H1 (cell line): Measurements from ENCODE around the gene ZNRF2. TPM values are rescaled to one million over a fixed set of nuclear protein-coding genes. Genes with fewer than 3 reads are reported as not detected.

Source experiments
- CTCF ChIA-PET: fragments of 300-600 bp; sonication (Branson Sonifier 250); formaldehyde crosslinking; loops from one replicate; lab custom pipeline; 2021; ENCODE audit not compliant: partially characterized antibody; lab: Charles Lee
- POLR2A ChIA-PET: fragments of 300-600 bp; sonication (Branson Sonifier 250); formaldehyde crosslinking; loops from one replicate; lab custom pipeline; 2021; ENCODE audit warnings: inconsistent platforms; ENCODE audit not compliant: partially characterized antibody; lab: Charles Lee
- DNase-seq, 2 experiments: peaks; one replicate each; pipeline versions ENCODE4 v3.0.0 to v3.0.0-alpha.2; 2010 to 2022; ENCODE audit warnings: low spot score in 2 of 2, low read depth in 1 of 2, mixed read lengths in 1 of 2
- FAIRE-seq: peaks from 2 replicates; lab custom pipeline; 2011; peaks lifted over from hg19 to GRCh38; lab: Jason Lieb, UNC
- H2AFZ ChIP-seq: 2 replicates; pipeline ENCODE4 v1.8.1; 2012; ENCODE audit warnings: low read length, inconsistent platforms
- H2AK5ac ChIP-seq: 2 replicates; pipeline ENCODE4 v1.6.1; 2013; ENCODE audit warnings: low read depth, low read length
- H2BK120ac ChIP-seq: replicated peaks from 2 replicates; pipeline ENCODE3; 2013; ENCODE audit warnings: low read depth, low read length, inconsistent platforms
- H2BK12ac ChIP-seq: 2 replicates; pipeline ENCODE4 v1.6.1; 2013; ENCODE audit warnings: low read depth, low read length
- H2BK15ac ChIP-seq: 2 replicates; pipeline ENCODE4 v1.6.1; 2013; ENCODE audit warnings: low read length
- H2BK20ac ChIP-seq: 2 replicates; pipeline ENCODE4 v1.6.1; 2013; ENCODE audit warnings: low read length
- H2BK5ac ChIP-seq: 2 replicates; pipeline ENCODE4 v1.6.1; 2013; ENCODE audit warnings: low read depth, low read length
- H3K14ac ChIP-seq: 2 replicates; pipeline ENCODE4 v1.6.1; 2013; ENCODE audit warnings: inconsistent platforms; ENCODE audit not compliant: insufficient read length
- H3K18ac ChIP-seq: 2 replicates; pipeline ENCODE4 v1.6.1; 2013; ENCODE audit warnings: low read length; ENCODE audit errors: extremely low read depth
- H3K23ac ChIP-seq: 2 replicates; pipeline ENCODE4 v1.6.1; 2013; ENCODE audit warnings: inconsistent platforms; ENCODE audit not compliant: insufficient read length
- H3K23me2 ChIP-seq: 2 replicates; pipeline ENCODE4 v1.6.1; 2013; ENCODE audit warnings: low read depth, low read length
- H3K27ac ChIP-seq: 2 replicates; pipeline ENCODE4 v1.6.1; 2011; ENCODE audit warnings: low read depth, low read length, inconsistent platforms
- H3K27me3 ChIP-seq, 4 experiments: replicated peaks in 1 of 4; 1 replicate in 1 of 4; 2 replicates in 3 of 4; pipeline versions ENCODE4 v1.6.1 to v1.8.1; 2011 to 2013; ENCODE audit warnings: low read length in 3 of 4, mild to moderate bottlenecking in 3 of 4, inconsistent platforms in 2 of 4, mixed read lengths in 2 of 4, moderate library complexity in 1 of 4; ENCODE audit not compliant: control insufficient read depth in 3 of 4, insufficient read depth in 3 of 4; ENCODE audit errors: extremely low read depth in 1 of 4
- H3K36me3 ChIP-seq, 4 experiments: 2 replicates each; pipeline versions ENCODE4 v1.6.1 to v1.8.1; 2011 to 2013; ENCODE audit warnings: mild to moderate bottlenecking in 4 of 4, low read length in 3 of 4, moderate library complexity in 2 of 4, control low read depth in 1 of 4, inconsistent platforms in 1 of 4; ENCODE audit not compliant: insufficient read depth in 4 of 4, control insufficient read depth in 2 of 4
- H3K4ac ChIP-seq: replicated peaks from 2 replicates; pipeline ENCODE3; 2013; ENCODE audit warnings: low read length, low read depth, mixed read lengths, inconsistent platforms; ENCODE audit not compliant: insufficient read length
- H3K4me1 ChIP-seq, 4 experiments: replicated peaks in 1 of 4; 1 replicate in 1 of 4; 2 replicates in 3 of 4; pipeline versions ENCODE4 v1.6.1 to v1.8.1; 2011 to 2013; ENCODE audit warnings: low read length in 3 of 4, inconsistent platforms in 2 of 4, mixed read lengths in 1 of 4; ENCODE audit not compliant: insufficient read depth in 4 of 4, control insufficient read depth in 3 of 4
- H3K4me2 ChIP-seq, 2 experiments: 2 replicates each; pipeline versions ENCODE4 v1.6.1 to v1.8.1; 2011 to 2013; ENCODE audit warnings: low read depth in 2 of 2, low read length in 2 of 2, control low read depth in 1 of 2, inconsistent platforms in 1 of 2, mild to moderate bottlenecking in 1 of 2; ENCODE audit not compliant: insufficient read depth in 1 of 2
- H3K4me3 ChIP-seq, 4 experiments: fragments of 200-600, 300-600 bp in 1 of 4; sonication (generic), shearing (Covaris generic), sonication (Bioruptor Twin) in 1 of 4; 2 replicates each; pipeline versions ENCODE4 v1.5.1 to v1.8.1; 2011 to 2016; ENCODE audit warnings: low read length in 4 of 4, low read depth in 3 of 4, control low read depth in 2 of 4, inconsistent platforms in 2 of 4, mild to moderate bottlenecking in 2 of 4, mixed read lengths in 1 of 4, moderate library complexity in 1 of 4; ENCODE audit not compliant: insufficient read depth in 2 of 4; ENCODE audit errors: extremely low read depth in 1 of 4
- H3K56ac ChIP-seq: replicated peaks from 2 replicates; pipeline ENCODE3; 2013; ENCODE audit warnings: low read depth, mild to moderate bottlenecking, mixed read lengths, low read length, inconsistent platforms; ENCODE audit not compliant: insufficient read length
- H3K79me1 ChIP-seq: 2 replicates; pipeline ENCODE4 v1.6.1; 2013; ENCODE audit warnings: low read depth, low read length, control low read depth
- H3K79me2 ChIP-seq, 2 experiments: 2 replicates each; pipeline versions ENCODE4 v1.6.1 to v1.8.1; 2012 to 2013; ENCODE audit warnings: low read length in 2 of 2, mild to moderate bottlenecking in 2 of 2, inconsistent platforms in 1 of 2; ENCODE audit not compliant: insufficient read depth in 2 of 2, control insufficient read depth in 1 of 2
- H3K9ac ChIP-seq, 4 experiments: replicated peaks in 1 of 4; 1 replicate in 1 of 4; 2 replicates in 3 of 4; pipeline versions ENCODE4 v1.6.1 to v1.8.1; 2011 to 2013; ENCODE audit warnings: low read depth in 3 of 4, low read length in 3 of 4, control low read depth in 2 of 4, mild to moderate bottlenecking in 2 of 4, moderate library complexity in 2 of 4, inconsistent platforms in 1 of 4; ENCODE audit errors: extremely low read depth in 1 of 4
- H3K9me3 ChIP-seq, 2 experiments: 2 replicates each; pipeline versions ENCODE4 v1.6.1 to v1.8.1; 2012 to 2013; ENCODE audit warnings: mild to moderate bottlenecking in 2 of 2, moderate library complexity in 2 of 2, control low read depth in 1 of 2, inconsistent platforms in 1 of 2, low read depth in 1 of 2, low read length in 1 of 2, mixed read lengths in 1 of 2; ENCODE audit not compliant: insufficient read depth in 2 of 2
- H4K20me1 ChIP-seq, 2 experiments: replicated peaks in 1 of 2; 2 replicates each; pipeline versions ENCODE3 to v1.8.1; 2011 to 2013; ENCODE audit warnings: inconsistent platforms in 2 of 2, low read length in 2 of 2, mild to moderate bottlenecking in 1 of 2; ENCODE audit not compliant: insufficient read depth in 2 of 2, control insufficient read depth in 1 of 2
- H4K5ac ChIP-seq: 2 replicates; pipeline ENCODE4 v1.6.1; 2013; ENCODE audit warnings: low read length, low read depth, mixed read lengths, inconsistent platforms; ENCODE audit not compliant: insufficient read length
- H4K8ac ChIP-seq: 2 replicates; pipeline ENCODE4 v1.8.0; 2013; ENCODE audit warnings: mild to moderate bottlenecking, moderate library complexity, low read length, inconsistent platforms; ENCODE audit not compliant: insufficient read depth; ENCODE audit errors: extremely low read depth
- H4K91ac ChIP-seq: replicated peaks from 2 replicates; pipeline ENCODE3; 2013; ENCODE audit warnings: low read length, mixed read lengths, inconsistent platforms; ENCODE audit not compliant: insufficient read length
- ASH2L ChIP-seq: fragments of 200-600, 300-600 bp; sonication (generic); IDR thresholded peaks from one replicate; pipeline ENCODE4 v1.7.1; 2017; ENCODE audit warnings: low read length
- BCL11A ChIP-seq, 2 experiments: IDR thresholded peaks; one replicate each; pipeline ENCODE4 v1.6.1; 2011; ENCODE audit warnings: low read depth in 2 of 2, low read length in 2 of 2, mild to moderate bottlenecking in 2 of 2
- CREB1 ChIP-seq: IDR thresholded peaks from 2 replicates; pipeline ENCODE4 v1.6.1; 2012; ENCODE audit warnings: inconsistent platforms
- EP300 ChIP-seq, 2 experiments: IDR thresholded peaks; 1 replicate in 1 of 2; 2 replicates in 1 of 2; pipeline ENCODE4 v1.6.1; 2011 to 2012; ENCODE audit warnings: low read depth in 2 of 2, low read length in 2 of 2, mild to moderate bottlenecking in 2 of 2, borderline replicate concordance in 1 of 2, inconsistent platforms in 1 of 2, moderate library complexity in 1 of 2
- KDM5A ChIP-seq: fragments of 200-600 bp; IDR thresholded peaks from 2 replicates; pipeline ENCODE4 v1.7.1; 2012; ENCODE audit warnings: mild to moderate bottlenecking, low read length, inconsistent platforms, mixed read lengths
- MAFK ChIP-seq: IDR thresholded peaks from 2 replicates; pipeline ENCODE4 v1.6.1; 2012; ENCODE audit warnings: low read depth, mild to moderate bottlenecking, improper control_type of control experiment, low read length
- RBBP5 ChIP-seq: IDR thresholded peaks from 2 replicates; pipeline ENCODE4 v1.7.1; 2012; ENCODE audit warnings: low read depth, mild to moderate bottlenecking, inconsistent platforms, low read length, moderate library complexity, borderline replicate concordance
- RNF2 ChIP-seq: fragments of 200-900, 300-1000 bp; sonication (generic); IDR thresholded peaks from 2 replicates; pipeline ENCODE4 v1.7.1; 2016; ENCODE audit warnings: borderline replicate concordance, low read depth, mild to moderate bottlenecking, antibody characterized with exemption, low read length; ENCODE audit not compliant: poor library complexity, severe bottlenecking; ENCODE audit errors: missing control alignments
- SIRT6 ChIP-seq: IDR thresholded peaks from one replicate; pipeline ENCODE4 v1.7.1; 2012; ENCODE audit warnings: low read length, inconsistent platforms
- SP1 ChIP-seq: IDR thresholded peaks from 2 replicates; pipeline ENCODE4 v1.6.1; 2011; ENCODE audit warnings: low read depth, low read length
- SUZ12 ChIP-seq: fragments of 200-600 bp; sonication (generic); IDR thresholded peaks from 2 replicates; pipeline ENCODE4 v1.6.1; 2012; ENCODE audit warnings: mild to moderate bottlenecking, inconsistent platforms, low read length, moderate library complexity, mixed read lengths
- TCF12 ChIP-seq: IDR thresholded peaks from 2 replicates; pipeline ENCODE4 v1.6.1; 2011; ENCODE audit warnings: low read depth, mild to moderate bottlenecking, low read length
- WGBS, 2 experiments: shearing (Covaris generic) in 1 of 2; methylation state at CpG; one replicate each; pipeline versions ENCODE4 v1.1.6 to v1.1.7; 2013 to 2015; ENCODE audit warnings: low lambda C conversion rate in 2 of 2, mixed read lengths in 2 of 2, inconsistent platforms in 1 of 2, low coverage in 1 of 2, missing lambda C conversion rate in 1 of 2; ENCODE audit not compliant: insufficient replicate concordance in 2 of 2, insufficient coverage in 1 of 2, insufficient read length in 1 of 2; ENCODE audit errors: extremely low coverage in 1 of 2, missing lambda C conversion rate in 1 of 2; 5-methylcytosine and 5-hydroxymethylcytosine counted together
- polyA plus RNA-seq, 7 experiments: library from polyadenylated mRNA; depleted of rRNA in 3 of 7; stranded (reverse) in 5 of 7; unstranded in 2 of 7; fragments of >200 nt in 5 of 7; fragments of 200-250 nt in 2 of 7; gene quantifications; 1 replicate in 5 of 7; 2 replicates in 1 of 7; 4 replicates in 1 of 7; pipeline versions ENCODE4 v1.2.1 to v1.2.3, GENCODE V29; 2011 to 2013; ENCODE audit warnings: missing spikeins in 2 of 7, mixed read lengths in 2 of 7
- total RNA-seq: library from RNA; stranded (reverse); fragmentation: NEBNext Ultra II Directional; extraction: Animal tissue kit (Norgen Biotek cat#: 25700); gene quantifications from 2 replicates; pipeline ENCODE4 v1.2.1, GENCODE V29; 2021
- TF ChIP-seq, protein P1 (sequence below): IDR thresholded peaks from 2 replicates; pipeline ENCODE4 v1.6.1; 2011; ENCODE audit warnings: low read length, improper control_type of control experiment

ZNRF2 gene
- total and polyA plus RNA-seq, 2 of the 8 experiments (the other 6 are each of a cell fraction or from before 2014, with no cell fraction given) = 2.9 to 16.2 TPM

- Histone ChIP-seq H4K8ac (no peak overlapping the region), H3K14ac (no peak overlapping the region), H3K79me1 (no peaks in the 10 kb centered on the region), H3K56ac (no peak overlapping the region), H2BK15ac (no peak overlapping the region), H3K4me3 (no peak overlapping the region), H2BK20ac (no peak overlapping the region), H4K20me1 (no peaks in the 10 kb centered on the region), H3K4ac (no peak overlapping the region), H2BK12ac (no peak overlapping the region), H2BK120ac (no peak overlapping the region), H3K9me3 (no peaks in the 10 kb centered on the region), H3K23ac (no peak overlapping the region), H3K27ac (no peak overlapping the region), H3K18ac (no peak overlapping the region), H4K5ac (no peak overlapping the region), H2AK5ac (no peak overlapping the region), H2BK5ac (no peak overlapping the region), H3K4me1 (peaks cover 0 to 5% (median 3%) of the 10 kb centered on the region in 4 experiments; a peak in 3 of 7 replicates), H3K79me2 (no peaks in the 10 kb centered on the region), H3K4me2 (no peak overlapping the region), H3K9ac (no peak overlapping the region; a peak in 1 of 7 replicates), H3K27me3 (no peaks in the 10 kb centered on the region), H3K36me3 (peaks cover 0 to 5% (median 0%) of the 10 kb centered on the region in 4 experiments; a peak in 1 of 8 replicates), H3K23me2 (no peaks in the 10 kb centered on the region), H4K91ac (no peak overlapping the region), H2AFZ (0 out of 2 replicates have a peak overlapping the region, but pooled peaks have one; percentile 48)
- FAIRE-seq (no peak), DNase-seq (peak in 1 of 2 experiments; percentile 44)
- ChIA-PET POLR2A (no interaction called here), CTCF (interaction anchor here (0.7 to 4.9 kb wide), 8 partner anchors 17 to 251 kb away, joined by 3 to 50 read pairs (median 3); partner anchors contain the start of gene NOD1)
- 95% methylated on average over 7 of the region's 7 CpGs; no CpG with 5 or more reads in 1 of the 2 experiments for WGBS, 2 experiments
- TF ChIP-seq BCL11A (IDR thresholded peaks at IDR 0.05; ENCODE audit: low read depth in 2 of 2, low read length in 2 of 2) (no peak), MAFK (no peak), ASH2L (no peak), SP1 (no peak), SIRT6 (no peak), SUZ12 (no peak), RBBP5 (no peak), CREB1 (no peak), TCF12 (no peak), RNF2 (no peak), KDM5A (no peak), EP300 (IDR thresholded peaks at IDR 0.05; ENCODE audit: borderline replicate concordance in 1 of 2, low read depth in 2 of 2, low read length in 2 of 2) (no peak)
- TF ChIP-seq, protein P1, sequence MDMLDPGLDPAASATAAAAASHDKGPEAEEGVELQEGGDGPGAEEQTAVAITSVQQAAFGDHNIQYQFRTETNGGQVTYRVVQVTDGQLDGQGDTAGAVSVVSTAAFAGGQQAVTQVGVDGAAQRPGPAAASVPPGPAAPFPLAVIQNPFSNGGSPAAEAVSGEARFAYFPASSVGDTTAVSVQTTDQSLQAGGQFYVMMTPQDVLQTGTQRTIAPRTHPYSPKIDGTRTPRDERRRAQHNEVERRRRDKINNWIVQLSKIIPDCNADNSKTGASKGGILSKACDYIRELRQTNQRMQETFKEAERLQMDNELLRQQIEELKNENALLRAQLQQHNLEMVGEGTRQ = no peak
Observed at GRCh38 chr7:30413864-30414263, 129.5 kb downstream of the ZNRF2 start.
